Right hindlimb (tissue), 1 donor: ENCODE data around the gene CC2D2A.
"Not testable (repeated sequence)": the region's sequence is repeated elsewhere in the genome, so short reads cannot be mapped to it uniquely, and the experiment has no call there.

Source experiments
- DNase-seq: peaks from one replicate; pipeline ENCODE4 v3.0.0-alpha.2; 2018

CC2D2A gene

GRCh38 chr4:15562623-15563022, 92.9 kb downstream of the CC2D2A start:
- no peak for DNase-seq

- DNase-seq: no peak
These were observed 94.2 kb downstream of the CC2D2A start for GRCh38 chr4:15563871-15564270.

GRCh38 chr4:15568821-15569220, 99.1 kb downstream of the CC2D2A start:
- no peak for DNase-seq

- DNase-seq: no peak
These were observed 100.1 kb downstream of the CC2D2A start for GRCh38 chr4:15569746-15570145.

- no peak for DNase-seq
These were observed 106.3 kb downstream of the CC2D2A start for GRCh38 chr4:15575966-15576365.

- DNase-seq: no peak
These were observed 107.8 kb downstream of the CC2D2A start for GRCh38 chr4:15577508-15577907.

GRCh38 chr4:15584785-15585184, 115.1 kb downstream of the CC2D2A start:
- no peak for DNase-seq

DNA sequence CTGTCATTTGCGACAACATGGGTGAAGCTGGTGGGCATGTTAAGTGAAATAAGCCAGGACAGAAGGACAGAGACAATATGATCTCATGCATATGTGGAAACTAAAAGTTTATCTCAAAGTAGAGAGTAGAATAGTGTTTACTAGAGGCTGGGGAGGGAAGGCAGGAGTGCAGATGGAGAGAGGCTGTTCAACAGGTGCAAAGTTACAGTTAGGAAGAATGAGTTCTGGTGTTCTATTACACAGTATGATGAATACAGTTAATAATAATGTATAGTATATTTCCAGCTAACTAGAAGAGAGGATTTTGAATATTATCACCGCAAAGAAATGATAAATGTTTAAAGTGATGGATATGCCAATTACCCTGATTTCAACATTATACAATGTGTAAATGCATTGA, 115.6 kb downstream of the CC2D2A start:
- no peak for DNase-seq

GRCh38 chr4:15586066-15586465, 116.4 kb downstream of the CC2D2A start:
- DNase-seq: no peak

DNA sequence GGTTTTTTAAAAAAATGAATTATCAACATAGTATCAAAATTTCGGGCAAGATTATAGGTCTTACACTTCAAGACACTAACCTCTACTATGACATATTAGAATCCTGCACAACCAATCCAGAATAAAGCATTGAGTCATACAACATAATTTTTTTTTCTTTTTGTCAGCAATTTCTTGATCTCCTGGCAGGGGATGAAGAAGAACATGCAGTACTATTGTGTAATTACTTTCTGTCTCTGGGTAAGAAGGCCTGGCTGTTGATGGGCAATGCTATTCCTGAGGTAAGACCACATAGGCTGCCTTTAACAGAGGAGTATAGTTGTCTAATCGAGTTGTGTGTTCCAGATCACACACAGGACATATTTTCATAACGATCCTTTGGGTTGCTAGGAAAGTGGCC, 118.0 kb downstream of the CC2D2A start:
- DNase-seq: no peak

- no peak for DNase-seq
These were observed 123.1 kb downstream of the CC2D2A start for GRCh38 chr4:15592799-15593198.

DNA sequence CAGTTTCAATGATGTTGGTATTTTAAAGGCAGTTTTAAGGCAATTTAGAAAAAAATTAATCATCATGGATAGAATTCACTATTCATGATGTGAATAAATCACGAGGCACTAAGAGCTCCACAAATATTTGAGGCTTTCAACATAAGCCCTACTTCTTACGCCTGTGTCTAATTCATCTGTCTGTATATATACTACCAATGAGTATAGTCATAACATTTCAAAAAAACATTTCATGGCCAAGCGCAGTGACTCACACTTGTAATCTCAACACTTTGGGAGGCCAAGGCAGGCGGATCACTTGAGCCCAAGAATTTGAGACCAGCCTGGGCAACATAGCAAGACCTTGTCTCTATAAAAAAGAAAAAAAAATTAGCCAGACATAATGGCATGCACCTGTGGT, 129.0 kb downstream of the CC2D2A start:
- DNase-seq: no peak

- DNase-seq: no peak
These were observed 130.5 kb downstream of the CC2D2A start for GRCh38 chr4:15600176-15600575.

DNA sequence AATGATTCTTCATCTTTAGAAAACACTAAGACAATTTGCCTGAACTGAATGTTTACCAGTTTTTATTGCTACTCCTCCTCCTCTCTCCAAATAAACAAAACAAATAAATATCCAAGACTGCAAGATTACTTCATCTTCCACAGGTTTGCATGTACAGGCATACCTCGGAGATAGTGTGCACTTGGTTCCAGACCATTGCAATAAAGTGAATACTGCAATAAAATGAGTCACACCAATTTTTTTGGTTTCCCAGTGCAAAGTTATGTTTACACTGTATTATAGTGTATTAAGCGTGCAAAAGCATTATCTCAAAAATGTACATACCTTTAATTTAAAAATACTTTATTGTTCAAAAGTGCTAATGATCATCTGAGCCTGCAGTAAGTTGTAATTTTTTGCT, 132.2 kb downstream of the CC2D2A start:
- no peak for DNase-seq

- DNase-seq: no peak
These were observed 135.9 kb downstream of the CC2D2A start for GRCh38 chr4:15605537-15605936.

GRCh38 chr4:15610855-15611254, 141.2 kb downstream of the CC2D2A start:
- no peak for DNase-seq

- DNase-seq: no peak
These were observed 142.5 kb downstream of the CC2D2A start for GRCh38 chr4:15612136-15612535.

DNA sequence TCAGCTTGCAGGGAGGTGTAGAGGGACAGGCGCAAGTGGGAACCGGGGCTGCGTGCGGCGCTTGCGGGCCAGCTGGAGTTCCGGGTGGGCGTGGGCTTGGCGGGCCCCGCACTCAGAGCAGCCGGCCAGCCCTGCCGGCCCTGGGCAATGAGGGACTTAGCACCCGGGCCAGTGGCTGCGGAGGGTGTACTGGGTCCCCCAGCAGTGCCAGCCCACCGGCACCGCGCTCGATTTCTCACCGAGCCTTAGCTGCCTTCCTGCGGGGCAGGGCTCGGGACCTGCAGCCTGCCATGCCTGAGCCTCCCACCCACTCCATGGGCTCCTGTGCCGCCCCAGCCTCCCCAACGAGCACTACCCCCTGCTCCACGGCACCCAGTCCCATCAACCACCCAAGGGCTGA, 145.2 kb downstream of the CC2D2A start:
- DNase-seq: not testable (repeated sequence)

DNA sequence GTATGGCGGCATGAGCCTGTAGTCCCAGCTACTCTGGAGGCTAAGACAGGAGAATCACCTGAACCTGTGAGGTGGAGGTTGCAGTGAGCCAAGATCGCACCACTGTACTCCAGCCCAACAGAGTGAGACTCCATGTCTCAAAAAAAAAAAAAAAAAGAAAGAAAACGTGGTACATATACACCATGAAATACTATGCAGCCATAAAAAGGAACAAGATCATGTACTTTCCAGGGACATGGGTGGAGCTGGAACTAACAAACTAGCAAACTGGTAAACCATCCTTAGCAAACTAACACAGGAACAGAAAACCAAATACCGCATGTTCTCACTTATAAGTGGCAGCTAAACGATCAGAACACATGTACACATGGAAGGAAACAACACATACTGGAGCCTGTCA, 147.7 kb downstream of the CC2D2A start:
- not testable (repeated sequence) for DNase-seq

GRCh38 chr4:15636818-15637217, 167.1 kb downstream of the CC2D2A start:
- no peak for DNase-seq

GRCh38 chr4:15638418-15638817, 168.7 kb downstream of the CC2D2A start:
- no peak for DNase-seq

- DNase-seq: no peak
These were observed 178.9 kb downstream of the CC2D2A start for GRCh38 chr4:15648600-15648999.

DNA sequence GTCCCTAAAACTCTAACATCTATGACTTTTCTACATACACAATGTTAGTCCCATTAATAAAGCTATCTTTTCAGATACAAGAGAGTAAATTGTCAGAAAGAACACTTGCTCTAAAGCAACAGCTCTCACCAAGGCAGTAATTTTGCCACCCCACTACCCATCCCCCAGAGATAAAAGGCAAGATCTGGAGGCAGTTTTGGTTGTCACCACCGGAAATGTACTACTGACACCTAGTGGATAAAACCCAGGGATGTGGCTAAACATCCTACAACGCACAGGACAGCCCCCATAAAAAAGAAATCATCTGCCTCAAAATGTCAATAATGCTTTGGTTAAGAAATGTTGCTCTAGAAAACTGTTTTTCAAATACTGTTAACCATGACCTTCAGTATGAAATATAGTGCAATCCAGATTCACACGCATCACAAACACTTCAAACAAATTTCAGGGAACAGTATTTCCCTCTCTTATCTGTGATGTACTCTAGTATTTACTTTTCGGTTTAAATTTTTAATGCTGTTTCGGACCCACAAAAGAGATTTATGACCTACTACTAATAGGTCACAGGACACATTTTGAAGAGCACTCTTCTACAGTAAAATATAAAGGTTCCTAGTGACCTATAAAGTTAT, 180.3 kb downstream of the CC2D2A start:
- no peak for DNase-seq
